ENCODE measurements around the gene RAP1GDS1.
"Not testable (repeated sequence)": the region's sequence is repeated elsewhere in the genome, so short reads cannot be mapped to it uniquely, and the experiment has no call there.

RAP1GDS1 gene

DNA sequence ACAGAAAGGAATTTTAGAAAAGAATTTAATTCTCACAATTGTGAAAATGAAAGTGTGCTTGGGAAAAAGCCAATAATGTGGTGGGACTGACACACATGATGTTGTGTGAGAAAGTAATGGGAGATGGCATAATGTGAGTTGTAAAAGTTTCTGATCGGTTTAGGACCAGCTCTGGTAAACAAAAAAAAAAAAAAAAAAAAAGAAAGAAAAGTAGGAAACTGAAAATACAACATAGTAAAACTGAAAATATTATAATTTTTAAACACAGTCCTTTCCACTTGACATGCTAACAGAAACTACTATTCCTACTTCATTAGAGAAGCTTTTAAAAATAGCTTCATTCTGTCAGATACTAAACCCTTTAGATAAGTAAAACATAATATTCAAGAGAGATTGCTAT, 28.2 kb downstream of the RAP1GDS1 start:
- DNase-seq = no peak

DNA sequence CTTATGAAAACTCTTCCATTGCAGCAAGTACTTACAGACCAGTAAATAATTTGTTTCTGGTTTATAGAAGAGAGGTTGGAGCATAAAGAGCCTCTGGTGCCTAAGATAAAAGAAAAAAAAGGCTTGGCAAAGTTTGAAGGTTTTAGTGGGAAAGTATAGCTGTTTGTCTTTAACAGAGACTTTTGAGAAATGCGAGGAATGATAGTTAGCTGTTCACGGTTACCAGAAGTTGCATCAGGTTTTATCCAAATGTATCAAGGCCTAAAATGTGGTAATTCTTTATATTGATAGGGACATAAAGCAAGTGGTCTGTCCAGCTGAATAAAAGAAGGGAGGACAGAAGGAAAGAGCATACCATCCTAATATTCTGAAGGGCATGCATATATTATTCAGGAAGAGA, 29.3 kb downstream of the RAP1GDS1 start:
- DNase-seq = no peak

DNA sequence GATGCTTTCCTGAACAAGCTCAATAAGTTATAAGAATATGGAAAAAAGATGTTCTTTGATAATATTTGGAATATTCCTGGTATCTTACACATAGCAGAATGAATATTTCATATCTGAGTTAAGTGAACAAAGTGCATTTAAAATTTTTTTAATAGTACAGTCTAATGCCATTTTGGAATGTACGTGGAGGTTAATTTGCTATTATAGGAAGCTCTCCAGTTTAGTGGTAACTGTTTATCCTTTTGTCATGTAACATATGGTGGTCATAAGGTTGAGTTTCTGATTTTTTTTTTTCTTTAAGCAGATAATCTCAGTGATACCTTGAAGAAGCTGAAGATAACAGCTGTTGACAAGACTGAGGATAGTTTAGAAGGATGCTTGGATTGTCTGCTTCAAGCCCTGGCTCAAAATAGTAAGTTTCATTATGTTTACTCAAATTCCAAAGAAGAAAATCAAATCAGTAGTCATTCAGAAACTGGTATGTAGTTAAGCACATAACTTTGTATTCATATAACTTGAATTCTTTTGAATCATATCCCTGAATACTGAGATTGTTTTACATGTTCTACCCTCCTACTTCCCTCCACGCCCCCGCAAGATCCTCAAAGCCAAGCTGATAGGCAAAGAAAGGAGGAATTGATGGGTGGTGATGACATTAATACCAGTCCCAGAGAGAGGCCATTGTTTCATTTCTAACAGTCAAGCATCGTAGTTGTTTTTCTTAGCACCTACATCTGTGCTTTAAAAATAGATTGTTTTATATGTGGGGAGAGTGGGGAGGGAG, 32.1 kb downstream of the RAP1GDS1 start:
- no peak for DNase-seq

DNA sequence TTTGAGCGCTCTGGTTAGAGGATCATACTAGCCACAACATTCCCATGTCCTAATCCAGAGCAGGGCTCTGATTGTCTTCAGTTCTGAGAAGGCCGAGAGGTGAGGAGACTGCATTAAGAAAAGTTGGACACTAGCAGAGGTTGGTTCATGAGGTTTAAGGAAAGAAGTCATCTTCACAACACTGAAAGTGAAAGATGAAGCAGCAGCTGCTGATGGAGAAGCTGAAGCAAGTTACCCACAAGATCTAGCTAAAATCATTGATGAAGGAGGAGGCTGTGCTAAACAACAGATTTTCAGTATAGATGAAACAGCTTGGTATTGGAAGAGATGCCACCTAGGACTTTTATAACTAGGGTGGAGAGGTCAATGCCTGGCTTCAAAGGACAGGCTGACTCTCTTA, 36.8 kb downstream of the RAP1GDS1 start:
- no peak for DNase-seq

DNA sequence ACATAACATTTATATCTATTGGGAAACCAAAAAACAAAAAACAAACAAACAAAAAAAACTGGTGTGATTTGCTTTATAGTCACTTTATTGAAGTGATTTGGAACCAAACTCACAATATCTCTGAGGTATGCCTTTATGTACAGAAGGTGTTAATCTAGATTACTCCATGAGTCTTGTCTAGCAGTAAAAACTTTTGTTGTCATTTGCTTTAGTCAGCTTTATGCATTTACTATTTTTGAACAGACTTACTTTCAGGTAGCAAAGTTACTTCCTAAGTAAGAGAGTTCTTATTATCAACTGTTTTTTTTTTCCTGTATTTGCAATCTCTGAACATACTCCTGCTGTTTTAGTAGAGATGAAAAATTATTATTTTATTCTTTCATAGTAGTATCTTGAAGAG, 39.5 kb downstream of the RAP1GDS1 start:
- DNase-seq = no peak

GRCh38 chr4:98305576-98305975, 44.4 kb downstream of the RAP1GDS1 start:
- DNase-seq = no peak

GRCh38 chr4:98310867-98311266, 49.7 kb downstream of the RAP1GDS1 start:
- no peak for DNase-seq

DNA sequence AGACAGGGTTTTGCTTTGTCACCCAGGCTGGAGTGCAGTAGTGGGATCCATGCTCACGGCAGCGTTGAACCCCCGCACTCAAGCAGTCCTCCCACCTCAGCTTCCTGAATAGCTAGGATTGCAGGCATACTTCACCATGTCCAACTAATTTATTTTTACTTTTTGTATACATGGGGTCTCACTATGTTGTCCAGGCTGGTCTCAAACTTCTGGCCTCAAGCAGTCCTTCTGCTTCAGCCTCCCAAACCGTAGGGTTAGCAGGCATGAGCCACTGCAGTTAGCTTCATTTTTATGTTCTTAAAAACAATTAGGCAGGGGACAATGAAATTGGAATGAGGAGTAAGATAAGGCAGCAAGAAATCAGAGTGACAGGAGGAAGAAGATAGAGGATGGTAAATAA, 50.5 kb downstream of the RAP1GDS1 start:
- DNase-seq = no peak

GRCh38 chr4:98314791-98315565, 53.8 kb downstream of the RAP1GDS1 start:
- no peak for DNase-seq

DNA sequence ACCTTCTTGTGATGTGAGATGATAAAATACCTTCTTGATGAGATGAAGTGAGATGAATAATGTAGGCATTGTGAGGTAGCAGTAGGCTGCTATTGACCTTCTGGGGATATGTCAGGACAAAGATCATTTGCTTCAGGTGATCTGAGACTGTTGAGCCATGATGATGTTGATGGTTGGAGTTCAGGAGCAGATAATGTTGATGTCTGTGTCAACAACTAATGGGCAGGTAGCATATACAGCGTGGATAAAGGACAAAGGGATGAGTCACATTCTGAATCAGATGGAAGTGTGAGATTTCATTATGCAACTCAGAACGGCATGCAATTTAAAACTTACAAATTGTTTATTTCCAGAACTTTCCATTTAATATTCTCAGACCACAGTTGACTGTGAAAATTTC, 57.3 kb downstream of the RAP1GDS1 start:
- DNase-seq = no peak

DNA sequence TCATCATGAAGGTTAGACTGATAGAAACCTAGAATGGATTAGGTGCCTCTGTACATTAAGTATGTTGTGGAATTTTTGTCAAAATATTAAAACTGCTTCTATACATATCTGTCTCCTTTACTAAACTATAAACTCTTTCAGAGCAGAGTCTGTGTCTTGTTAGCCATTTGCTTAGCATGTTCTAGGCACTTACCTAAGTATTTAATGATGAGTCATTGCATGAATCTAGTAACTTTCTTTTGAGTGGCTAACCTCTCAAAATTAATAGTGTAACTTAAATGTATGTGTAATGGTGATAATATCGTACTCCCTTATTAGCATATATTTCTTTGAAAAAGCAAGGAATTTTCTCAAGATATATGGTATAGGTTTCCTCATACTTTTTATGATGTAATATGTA, 57.8 kb downstream of the RAP1GDS1 start:
- DNase-seq = no peak

- no peak for DNase-seq
Measured at GRCh38 chr4:98326168-98326567, 65.0 kb downstream of the RAP1GDS1 start.

GRCh38 chr4:98327694-98328093, 66.5 kb downstream of the RAP1GDS1 start:
- no peak for DNase-seq

DNA sequence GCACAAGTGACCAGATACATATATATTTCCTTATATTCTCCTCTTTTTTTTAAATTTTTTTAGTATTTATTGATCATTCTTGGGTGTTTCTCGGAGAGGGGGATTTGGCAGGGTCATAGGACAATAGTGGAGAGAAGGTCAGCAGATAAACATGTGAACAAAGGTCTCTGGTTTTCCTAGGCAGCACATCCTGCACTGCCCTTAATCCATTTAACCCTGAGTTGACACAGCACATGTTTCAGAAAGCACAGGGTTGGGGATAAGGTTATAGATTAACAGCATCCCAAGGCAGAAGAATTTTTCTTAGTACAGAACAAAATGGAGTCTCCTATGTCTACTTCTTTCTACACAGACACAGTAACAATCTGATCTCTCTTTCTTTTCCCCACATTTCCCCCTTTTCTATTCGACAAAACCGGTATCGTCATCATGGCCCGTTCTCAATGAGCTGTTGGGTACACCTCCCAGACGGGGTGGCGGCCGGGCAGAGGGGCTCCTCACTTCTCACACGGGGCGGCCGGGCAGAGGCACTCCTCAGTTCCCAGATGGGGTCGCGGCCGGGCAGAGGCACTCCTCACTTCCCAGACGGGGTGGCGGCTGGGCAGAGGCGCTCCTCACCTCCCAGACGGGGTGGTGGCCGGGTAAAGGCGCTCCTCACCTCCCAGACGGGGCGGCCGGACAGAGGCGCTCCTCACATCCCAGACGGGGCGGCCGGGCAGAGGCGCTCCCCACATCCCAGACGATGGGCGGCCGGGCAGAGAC, 68.9 kb downstream of the RAP1GDS1 start:
- not testable (repeated sequence) for DNase-seq

DNA sequence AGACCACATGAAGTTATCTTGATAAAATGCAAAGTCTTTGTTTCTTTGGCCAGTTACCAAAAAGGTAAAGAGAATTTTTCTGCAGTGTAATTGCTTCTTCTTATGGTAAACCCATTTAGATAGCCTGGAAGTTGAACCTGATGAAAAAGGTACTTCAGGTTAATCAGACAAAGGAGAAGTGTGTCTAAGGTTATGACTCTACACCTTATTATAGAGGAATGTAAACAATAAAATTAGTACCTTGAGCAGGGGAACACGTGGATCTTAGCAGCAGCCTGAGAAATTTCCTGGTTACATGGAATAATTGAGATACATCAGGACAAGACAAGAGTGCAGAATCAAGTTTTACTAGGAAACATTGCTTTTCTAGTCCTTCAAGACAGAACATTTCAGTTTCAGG, 70.8 kb downstream of the RAP1GDS1 start:
- DNase-seq = no peak

GRCh38 chr4:98334461-98334860, 73.3 kb downstream of the RAP1GDS1 start:
- DNase-seq = no peak

DNA sequence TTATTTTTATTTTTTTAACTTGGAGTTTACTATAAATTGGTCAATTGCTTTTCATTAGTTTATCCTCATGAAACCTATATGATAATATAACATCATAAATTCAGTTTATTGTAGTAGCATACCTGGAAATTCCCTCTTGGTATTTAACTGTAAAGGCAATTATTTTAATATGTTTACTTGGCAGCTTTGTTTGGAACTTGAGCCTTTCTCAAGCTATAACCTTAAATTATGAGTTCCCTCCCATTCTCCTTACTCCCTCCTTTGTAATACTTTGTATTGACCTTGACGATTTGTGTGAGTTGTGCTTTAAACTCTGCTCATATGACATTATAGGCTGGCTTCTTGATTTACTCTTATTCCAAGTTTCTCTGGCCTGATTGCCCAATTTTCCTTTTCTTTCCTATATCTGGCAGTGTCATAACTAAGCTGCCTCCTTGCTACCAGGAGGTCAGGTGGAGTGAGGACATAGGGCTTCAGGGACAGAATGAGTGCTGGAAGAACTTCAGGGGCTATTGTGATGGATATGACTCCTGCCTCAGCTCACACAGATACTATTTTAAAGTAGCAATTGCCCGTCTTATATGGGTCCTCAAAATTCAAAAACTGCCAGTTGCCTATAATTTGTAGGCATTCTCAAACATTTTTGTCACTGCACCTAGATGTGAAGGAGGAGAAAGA, 77.7 kb downstream of the RAP1GDS1 start:
- DNase-seq = no peak

DNA sequence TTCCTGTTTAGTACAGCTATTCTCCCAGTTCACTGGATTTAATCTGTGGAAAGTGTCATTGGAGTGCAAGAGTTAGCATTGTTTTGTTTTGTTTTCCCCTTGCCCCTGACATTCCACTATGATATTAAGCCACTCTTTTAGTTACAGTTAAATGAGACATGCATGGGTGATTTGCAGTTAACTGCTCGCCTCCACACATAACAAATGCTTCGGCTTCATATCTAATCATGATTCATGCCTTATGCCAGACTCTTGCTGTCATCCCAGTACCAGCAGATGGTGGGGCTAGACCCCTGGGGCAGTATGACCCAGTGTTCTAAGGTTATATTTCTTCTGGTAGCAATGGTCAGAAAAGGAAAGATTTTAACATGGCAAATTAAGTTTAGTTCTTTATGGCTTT, 80.1 kb downstream of the RAP1GDS1 start:
- no peak for DNase-seq

DNA sequence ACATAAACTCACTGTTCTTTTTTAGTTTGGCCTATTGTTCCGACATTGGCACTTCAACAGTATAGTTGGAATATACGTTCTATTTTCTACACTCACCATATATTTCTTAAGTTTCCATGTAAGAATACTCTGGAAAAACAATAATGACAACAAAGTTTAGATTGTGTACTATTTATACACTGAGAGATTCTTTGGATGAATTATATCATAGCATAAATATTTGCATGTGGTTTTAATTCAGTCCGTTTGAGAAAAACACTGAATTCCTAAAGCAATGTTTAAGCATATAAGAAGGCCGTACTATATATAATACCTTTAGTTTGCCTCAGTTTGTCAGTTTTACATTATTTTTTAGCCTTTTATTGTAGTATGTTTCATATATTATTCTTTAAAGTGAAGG, 82.4 kb downstream of the RAP1GDS1 start:
- DNase-seq = no peak

DNA sequence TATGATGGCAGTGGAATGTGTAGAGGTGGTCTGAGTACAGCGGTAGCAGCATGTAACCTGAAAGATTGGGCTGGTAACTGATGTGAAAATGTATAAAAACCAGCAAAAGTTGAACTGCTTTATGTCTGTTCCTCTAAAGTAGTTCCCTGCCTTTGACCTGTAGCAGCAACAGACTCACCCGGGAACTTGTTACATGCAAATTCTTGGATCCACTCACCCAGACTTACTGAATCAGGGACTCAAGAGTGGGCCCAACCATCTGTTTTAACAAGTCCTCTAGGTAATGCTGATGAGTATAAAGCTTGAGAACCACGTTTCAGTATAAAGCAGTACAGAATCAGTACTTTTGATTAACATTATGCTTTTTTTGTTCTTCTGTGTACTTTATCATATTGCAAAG, 84.7 kb downstream of the RAP1GDS1 start:
- no peak for DNase-seq

- no peak for DNase-seq
Measured at GRCh38 chr4:98352396-98352795, 91.2 kb downstream of the RAP1GDS1 start.

GRCh38 chr4:98352940-98353339, 91.8 kb downstream of the RAP1GDS1 start:
- DNase-seq = no peak

- no peak for DNase-seq
Measured at GRCh38 chr4:98358630-98359248, 97.6 kb downstream of the RAP1GDS1 start.
